Measurements from ENCODE around the gene LITAF. TPM values are rescaled to one million over a fixed set of nuclear protein-coding genes. Genes with fewer than 3 reads are reported as not detected.
"Not testable (repeated sequence)": the region's sequence is repeated elsewhere in the genome, so short reads cannot be mapped to it uniquely, and the experiment has no call there.

The LITAF gene
- polyA plus RNA-seq, 1 donor from 2014 or later, result 0.31 TPM

DNA sequence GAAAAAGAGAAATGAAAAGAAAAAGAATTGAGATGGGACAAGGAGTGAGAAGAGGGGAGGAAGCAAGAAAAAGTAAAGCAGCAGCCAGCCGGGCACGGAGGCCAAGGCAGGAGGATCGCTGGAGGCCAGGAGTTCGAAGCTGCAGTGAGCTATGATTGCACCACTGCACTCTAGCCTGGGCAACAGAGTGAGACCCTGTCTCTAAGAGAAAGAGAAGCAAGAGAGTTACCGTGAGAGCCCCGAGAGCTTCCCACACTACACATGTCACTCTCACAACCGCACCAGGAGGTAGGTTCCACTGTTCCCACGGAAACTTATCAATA lies 18.8 kb upstream of the LITAF start:
- H3F3A ChIP-seq (ENCODE audit: insufficient read depth, low read length, poor library complexity, severe bottlenecking), result no peaks in the 10 kb centered on the region
- H3K4me3 ChIP-seq (ENCODE audit: low read length), result no peak overlapping the region
- H3K36me3 ChIP-seq (ENCODE audit: insufficient read depth, low read length), result no peaks in the 10 kb centered on the region
- H3K4me2 ChIP-seq (ENCODE audit: low read length), result no peak overlapping the region
- H3K9me2 ChIP-seq (ENCODE audit: insufficient read depth, low read length), result no peaks in the 10 kb centered on the region
- H2AFZ ChIP-seq (ENCODE audit: low read depth, low read length), result no peak overlapping the region
- TF ChIP-seq EZH2 (IDR thresholded peaks at IDR 0.05; ENCODE audit: borderline replicate concordance, insufficient read depth, low read length, poor library complexity, severe bottlenecking) (no peak), TAF1 (IDR thresholded peaks at IDR 0.05; ENCODE audit: low read depth) (no peak), MXI1 (conservative IDR thresholded peaks at IDR 0.05; ENCODE audit: poor library complexity, severe bottlenecking) (no peak), RAD21 (conservative IDR thresholded peaks at IDR 0.05) (no peak), SMC3 (conservative IDR thresholded peaks at IDR 0.05; ENCODE audit: poor library complexity) (no peak), REST (IDR thresholded peaks at IDR 0.05; ENCODE audit: borderline replicate concordance) (no peak), EP300 (conservative IDR thresholded peaks at IDR 0.05; ENCODE audit: poor library complexity, severe bottlenecking) (no peak)
- TF ChIP-seq, protein P1, sequence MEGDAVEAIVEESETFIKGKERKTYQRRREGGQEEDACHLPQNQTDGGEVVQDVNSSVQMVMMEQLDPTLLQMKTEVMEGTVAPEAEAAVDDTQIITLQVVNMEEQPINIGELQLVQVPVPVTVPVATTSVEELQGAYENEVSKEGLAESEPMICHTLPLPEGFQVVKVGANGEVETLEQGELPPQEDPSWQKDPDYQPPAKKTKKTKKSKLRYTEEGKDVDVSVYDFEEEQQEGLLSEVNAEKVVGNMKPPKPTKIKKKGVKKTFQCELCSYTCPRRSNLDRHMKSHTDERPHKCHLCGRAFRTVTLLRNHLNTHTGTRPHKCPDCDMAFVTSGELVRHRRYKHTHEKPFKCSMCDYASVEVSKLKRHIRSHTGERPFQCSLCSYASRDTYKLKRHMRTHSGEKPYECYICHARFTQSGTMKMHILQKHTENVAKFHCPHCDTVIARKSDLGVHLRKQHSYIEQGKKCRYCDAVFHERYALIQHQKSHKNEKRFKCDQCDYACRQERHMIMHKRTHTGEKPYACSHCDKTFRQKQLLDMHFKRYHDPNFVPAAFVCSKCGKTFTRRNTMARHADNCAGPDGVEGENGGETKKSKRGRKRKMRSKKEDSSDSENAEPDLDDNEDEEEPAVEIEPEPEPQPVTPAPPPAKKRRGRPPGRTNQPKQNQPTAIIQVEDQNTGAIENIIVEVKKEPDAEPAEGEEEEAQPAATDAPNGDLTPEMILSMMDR (IDR thresholded peaks at IDR 0.05; ENCODE audit: poor library complexity, severe bottlenecking), result no peak
- H3K79me2 ChIP-seq (replicated peaks; ENCODE audit: insufficient read depth, low read length), result no peaks in the 10 kb centered on the region
- no peak overlapping the region for H3K9ac ChIP-seq (ENCODE audit: low read length)
- no peaks in the 10 kb centered on the region for H3K27me3 ChIP-seq (ENCODE audit: insufficient read depth, low read depth, low read length)
- H3K27ac ChIP-seq (ENCODE audit: low read length), result no peak overlapping the region
- H4K20me1 ChIP-seq (ENCODE audit: insufficient read depth), result no peaks in the 10 kb centered on the region
- no peaks in the 10 kb centered on the region for H3K9me3 ChIP-seq (ENCODE audit: low read length)

DNA sequence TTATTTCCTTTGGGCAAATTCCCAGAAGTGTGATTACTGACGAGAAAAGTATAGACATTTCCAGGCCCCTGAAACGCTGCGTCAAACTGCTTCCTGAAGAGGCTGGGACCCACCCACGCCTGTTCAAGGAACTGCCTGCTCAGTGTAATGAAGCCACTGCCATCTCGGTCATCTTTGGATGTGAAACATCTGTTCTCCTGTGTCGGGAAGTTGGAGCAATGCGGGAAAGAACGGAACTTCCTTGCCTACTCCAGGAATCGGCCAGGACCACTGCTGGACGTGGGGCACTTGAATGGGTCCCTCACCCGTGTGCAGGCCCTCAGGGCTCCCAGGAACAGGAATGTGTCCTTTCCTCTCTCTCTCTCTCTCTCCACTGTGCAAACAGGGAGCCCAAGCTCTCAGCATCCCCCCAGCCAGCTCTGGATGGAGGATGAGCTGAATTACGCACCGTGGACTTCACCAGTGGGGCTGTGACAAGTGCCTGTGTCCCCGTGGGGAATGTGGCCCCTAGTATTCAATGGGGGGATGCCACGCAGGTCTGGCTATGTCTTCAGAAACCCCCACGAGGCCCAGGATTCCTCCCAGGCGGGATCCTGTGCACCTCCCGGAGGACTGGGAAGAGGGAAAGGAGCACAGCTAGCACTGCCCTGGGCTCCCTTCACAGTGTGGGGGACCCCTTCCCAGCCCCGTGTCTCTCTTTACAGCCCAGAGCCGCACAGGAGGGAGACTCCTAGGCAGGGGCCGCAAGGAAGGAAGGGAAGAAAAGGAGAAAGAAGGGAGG lies 18.3 kb upstream of the LITAF start:
- Histone ChIP-seq H4K20me1 (ENCODE audit: insufficient read depth) (no peaks in the 10 kb centered on the region), H2AFZ (ENCODE audit: low read depth, low read length) (no peak overlapping the region), H3K36me3 (ENCODE audit: insufficient read depth, low read length) (no peaks in the 10 kb centered on the region), H3K79me2 (replicated peaks; ENCODE audit: insufficient read depth, low read length) (no peaks in the 10 kb centered on the region), H3K9ac (ENCODE audit: low read length) (no peak overlapping the region), H3K9me3 (ENCODE audit: low read length) (no peaks in the 10 kb centered on the region), H3K9me2 (ENCODE audit: insufficient read depth, low read length) (no peaks in the 10 kb centered on the region), H3K27ac (ENCODE audit: low read length) (no peak overlapping the region), H3K4me2 (ENCODE audit: low read length) (no peak overlapping the region), H3F3A (ENCODE audit: insufficient read depth, low read length, poor library complexity, severe bottlenecking) (no peaks in the 10 kb centered on the region), H3K4me3 (ENCODE audit: low read length) (no peak overlapping the region), H3K27me3 (ENCODE audit: insufficient read depth, low read depth, low read length) (no peaks in the 10 kb centered on the region)
- TF ChIP-seq MXI1 (conservative IDR thresholded peaks at IDR 0.05; ENCODE audit: poor library complexity, severe bottlenecking), result no peak
- no peak for TF ChIP-seq RAD21 (conservative IDR thresholded peaks at IDR 0.05)
- no peak for TF ChIP-seq EP300 (conservative IDR thresholded peaks at IDR 0.05; ENCODE audit: poor library complexity, severe bottlenecking)
- TF ChIP-seq EZH2 (IDR thresholded peaks at IDR 0.05; ENCODE audit: borderline replicate concordance, insufficient read depth, low read length, poor library complexity, severe bottlenecking), result no peak
- TF ChIP-seq SMC3 (conservative IDR thresholded peaks at IDR 0.05; ENCODE audit: poor library complexity), result no peak
- TF ChIP-seq, protein P1 (IDR thresholded peaks at IDR 0.05; ENCODE audit: poor library complexity, severe bottlenecking), result no peak
- TF ChIP-seq POLR2AphosphoS5 (IDR thresholded peaks at IDR 0.05), result no peak
- TF ChIP-seq REST (IDR thresholded peaks at IDR 0.05; ENCODE audit: borderline replicate concordance), result no peak
- TF ChIP-seq TAF1 (IDR thresholded peaks at IDR 0.05; ENCODE audit: low read depth), result no peak

DNA sequence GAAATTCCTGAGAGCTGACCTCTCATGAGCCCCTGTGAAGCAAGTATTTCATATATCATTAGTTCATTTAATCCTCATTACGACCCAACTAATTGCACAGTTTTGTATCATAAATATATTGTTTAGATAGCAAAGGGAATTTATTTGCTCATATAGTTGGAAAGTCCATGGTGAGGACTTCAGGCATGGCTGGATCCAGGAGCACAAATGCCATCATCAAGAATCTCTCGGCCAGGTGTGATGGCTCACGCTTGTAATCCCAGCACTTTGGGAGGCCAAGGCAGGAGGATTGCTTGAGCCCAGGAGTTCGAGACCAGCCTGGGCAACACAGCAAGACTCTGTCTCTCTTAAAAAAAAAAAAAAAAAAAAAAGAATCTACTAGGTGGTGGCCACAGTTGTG lies 17.6 kb upstream of the LITAF start:
- not testable (repeated sequence) for H3K9me3 ChIP-seq (ENCODE audit: low read length); H3K36me3 ChIP-seq (ENCODE audit: insufficient read depth, low read length); H3K9ac ChIP-seq (ENCODE audit: low read length); H2AFZ ChIP-seq (ENCODE audit: low read depth, low read length); H3F3A ChIP-seq (ENCODE audit: insufficient read depth, low read length, poor library complexity, severe bottlenecking); H4K20me1 ChIP-seq (ENCODE audit: insufficient read depth); H3K27me3 ChIP-seq (ENCODE audit: insufficient read depth, low read depth, low read length); H3K4me2 ChIP-seq (ENCODE audit: low read length); H3K4me3 ChIP-seq (ENCODE audit: low read length); H3K79me2 ChIP-seq (replicated peaks; ENCODE audit: insufficient read depth, low read length); H3K27ac ChIP-seq (ENCODE audit: low read length); H3K9me2 ChIP-seq (ENCODE audit: insufficient read depth, low read length)
